Mucosa of stomach (tissue), 1 donor: ENCODE data around the gene COLEC12.

Experiments
- H3K27me3 ChIP-seq: one replicate; pipeline ENCODE4 v1.7.0; 2013; ENCODE audit warnings: mild to moderate bottlenecking, low read length; ENCODE audit not compliant: control insufficient read depth, insufficient read depth
- H3K36me3 ChIP-seq: one replicate; pipeline ENCODE4 v1.7.0; 2013; ENCODE audit warnings: low read length; ENCODE audit not compliant: control insufficient read depth, insufficient read depth
- H3K4me1 ChIP-seq: one replicate; pipeline ENCODE4 v1.7.0; 2013; ENCODE audit warnings: mild to moderate bottlenecking, low read length; ENCODE audit not compliant: control insufficient read depth, insufficient read depth
- H3K4me3 ChIP-seq: one replicate; pipeline ENCODE4 v1.7.0; 2013; ENCODE audit warnings: low read length
- H3K9ac ChIP-seq: one replicate; pipeline ENCODE4 v1.7.0; 2013; ENCODE audit warnings: mild to moderate bottlenecking, low read length, moderate library complexity
- H3K9me3 ChIP-seq: one replicate; pipeline ENCODE4 v1.7.0; 2013; ENCODE audit warnings: mild to moderate bottlenecking, low read length, moderate library complexity; ENCODE audit not compliant: control insufficient read depth
- donor health status: Pancreatic carcinoma.

The COLEC12 gene

GRCh38 chr18:331221-331821 lies 169.2 kb downstream of the COLEC12 start:
- Histone ChIP-seq H3K4me1 (no peaks in the 10 kb centered on the region), H3K27me3 (no peaks in the 10 kb centered on the region)

GRCh38 chr18:328928-329327 lies 171.6 kb downstream of the COLEC12 start:
- H3K36me3 ChIP-seq, result no peaks in the 10 kb centered on the region
- no peak overlapping the region for H3K4me3 ChIP-seq
- H3K9me3 ChIP-seq, result no peaks in the 10 kb centered on the region
- H3K4me1 ChIP-seq, result no peaks in the 10 kb centered on the region
- no peak overlapping the region for H3K9ac ChIP-seq
- H3K27me3 ChIP-seq, result no peaks in the 10 kb centered on the region

More at GRCh38 chr18:331221-331821, 169.2 kb downstream of the COLEC12 start:
- no peaks in the 10 kb centered on the region for H3K9me3 ChIP-seq
- H3K36me3 ChIP-seq, result no peaks in the 10 kb centered on the region
- H3K9ac ChIP-seq, result no peak overlapping the region
- H3K4me3 ChIP-seq, result no peak overlapping the region

- Histone ChIP-seq H3K27me3 (no peaks in the 10 kb centered on the region), H3K4me1 (peaks cover 6% of the 10 kb centered on the region), H3K9me3 (no peaks in the 10 kb centered on the region), H3K4me3 (no peak overlapping the region), H3K36me3 (no peaks in the 10 kb centered on the region), H3K9ac (no peak overlapping the region)
These were observed 173.7 kb downstream of the COLEC12 start for GRCh38 chr18:326846-327245.

- H3K4me3 ChIP-seq, result no peak overlapping the region
- H3K9me3 ChIP-seq, result no peaks in the 10 kb centered on the region
- H3K36me3 ChIP-seq, result no peaks in the 10 kb centered on the region
- no peaks in the 10 kb centered on the region for H3K27me3 ChIP-seq
- H3K9ac ChIP-seq, result no peak overlapping the region
- H3K4me1 ChIP-seq, result peaks cover 6% of the 10 kb centered on the region
These were observed 177.3 kb downstream of the COLEC12 start for GRCh38 chr18:323253-323622.

GRCh38 chr18:321865-322467 lies 178.5 kb downstream of the COLEC12 start:
- Histone ChIP-seq H3K9me3 (no peaks in the 10 kb centered on the region), H3K4me3 (no peak overlapping the region), H3K9ac (no peak overlapping the region)

GRCh38 chr18:320155-320554 lies 180.3 kb downstream of the COLEC12 start:
- no peaks in the 10 kb centered on the region for H3K36me3 ChIP-seq
- H3K9me3 ChIP-seq, result no peaks in the 10 kb centered on the region
- H3K4me1 ChIP-seq, result peaks cover 6% of the 10 kb centered on the region
- no peak overlapping the region for H3K4me3 ChIP-seq
- H3K27me3 ChIP-seq, result no peaks in the 10 kb centered on the region
- H3K9ac ChIP-seq, result no peak overlapping the region

More at GRCh38 chr18:321865-322467, 178.5 kb downstream of the COLEC12 start:
- no peaks in the 10 kb centered on the region for H3K27me3 ChIP-seq
- H3K4me1 ChIP-seq, result peaks cover 6% of the 10 kb centered on the region
- no peaks in the 10 kb centered on the region for H3K36me3 ChIP-seq

GRCh38 chr18:319720-320119 lies 180.8 kb downstream of the COLEC12 start:
- H3K27me3 ChIP-seq, result no peaks in the 10 kb centered on the region
- no peak overlapping the region for H3K9ac ChIP-seq
- no peaks in the 10 kb centered on the region for H3K36me3 ChIP-seq
- no peak overlapping the region for H3K4me3 ChIP-seq
- no peaks in the 10 kb centered on the region for H3K9me3 ChIP-seq
- H3K4me1 ChIP-seq, result peaks cover 6% of the 10 kb centered on the region

GRCh38 chr18:318791-319291 lies 181.7 kb downstream of the COLEC12 start:
- no peaks in the 10 kb centered on the region for H3K27me3 ChIP-seq
- no peak overlapping the region for H3K4me3 ChIP-seq
- no peaks in the 10 kb centered on the region for H3K9me3 ChIP-seq
- H3K9ac ChIP-seq, result no peak overlapping the region
- H3K4me1 ChIP-seq, result peaks cover 6% of the 10 kb centered on the region
- H3K36me3 ChIP-seq, result no peaks in the 10 kb centered on the region

GRCh38 chr18:317618-318017 lies 182.9 kb downstream of the COLEC12 start:
- Histone ChIP-seq H3K4me3 (no peak overlapping the region), H3K9ac (no peak overlapping the region), H3K27me3 (no peaks in the 10 kb centered on the region), H3K9me3 (no peaks in the 10 kb centered on the region), H3K4me1 (peaks cover 6% of the 10 kb centered on the region), H3K36me3 (no peaks in the 10 kb centered on the region)

GRCh38 chr18:316393-316792 lies 184.1 kb downstream of the COLEC12 start:
- Histone ChIP-seq H3K4me1 (no peaks in the 10 kb centered on the region), H3K27me3 (no peaks in the 10 kb centered on the region), H3K36me3 (no peaks in the 10 kb centered on the region), H3K9me3 (no peaks in the 10 kb centered on the region), H3K4me3 (no peak overlapping the region), H3K9ac (no peak overlapping the region)

GRCh38 chr18:313931-314330 lies 186.6 kb downstream of the COLEC12 start:
- H3K4me3 ChIP-seq, result no peak overlapping the region
- H3K9me3 ChIP-seq, result no peaks in the 10 kb centered on the region
- no peaks in the 10 kb centered on the region for H3K4me1 ChIP-seq

GRCh38 chr18:312415-312814 lies 188.1 kb downstream of the COLEC12 start:
- Histone ChIP-seq H3K36me3 (no peaks in the 10 kb centered on the region), H3K4me3 (no peak overlapping the region), H3K9ac (no peak overlapping the region), H3K4me1 (no peaks in the 10 kb centered on the region), H3K9me3 (no peaks in the 10 kb centered on the region), H3K27me3 (no peaks in the 10 kb centered on the region)

More at GRCh38 chr18:313931-314330, 186.6 kb downstream of the COLEC12 start:
- no peaks in the 10 kb centered on the region for H3K36me3 ChIP-seq
- H3K27me3 ChIP-seq, result no peaks in the 10 kb centered on the region
- no peak overlapping the region for H3K9ac ChIP-seq
